Activated CD8-positive, alpha-beta memory T cell treated with anti-CD3 and anti-CD28 coated beads, Interleukin-2, amount 10 ng/mL, durations not matched to agents 7 days and 5 days (primary cell): ENCODE measurements around the gene PADI3. TPM values are rescaled to one million over a fixed set of nuclear protein-coding genes. Genes with fewer than 3 reads are reported as not detected.

Experiments used
- ATAC-seq: fragments of 150-1000 bp; cut with Tn5 transposase; one replicate; pipeline ENCODE4 v1.10.0; 2021; ENCODE audit warnings: moderate library complexity
- CTCF ChIA-PET: fragments of 350-600 bp; sonication (Branson Sonifier 250); formaldehyde crosslinking; loops from one replicate; lab custom pipeline; 2021; ENCODE audit warnings: antibody characterized with exemption; lab: Charles Lee
- DNase-seq: peaks from one replicate; pipeline ENCODE4 v3.0.0-alpha.2; 2020
- H3K27ac Mint-ChIP-seq: one replicate; pipeline ENCODE4 v1.8.0; 2021; ENCODE audit warnings: mild to moderate bottlenecking, mixed read lengths
- H3K27me3 Mint-ChIP-seq: one replicate; pipeline ENCODE4 v1.8.0; 2021; ENCODE audit warnings: mixed read lengths
- H3K36me3 Mint-ChIP-seq: one replicate; pipeline ENCODE4 v1.8.0; 2021; ENCODE audit warnings: mild to moderate bottlenecking, mixed read lengths
- H3K4me1 Mint-ChIP-seq: one replicate; pipeline ENCODE4 v1.8.0; 2021; ENCODE audit warnings: mixed read lengths
- H3K4me3 Mint-ChIP-seq: one replicate; pipeline ENCODE4 v1.8.0; 2021; ENCODE audit warnings: mild to moderate bottlenecking, moderate library complexity, mixed read lengths
- H3K9me3 Mint-ChIP-seq: one replicate; pipeline ENCODE4 v1.8.0; 2022; ENCODE audit warnings: low read depth, mixed read lengths
- total RNA-seq, 2 experiments: library from RNA; stranded (reverse); gene quantifications; one replicate each; pipeline ENCODE4 v1.2.3, GENCODE V29; 2021

PADI3 gene
- not detected for total RNA-seq

GRCh38 chr1:17248781-17249180, at the start of gene PADI3:
Gene PADI3, plus strand, starts transcription at chr1:17249098. Its CDS starts 40 bp downstream, at chr1:17249138.
- peaks cover 17% of the 10 kb centered on the region for H3K27me3 Mint-ChIP-seq
- CTCF ChIA-PET, result interaction anchor here (1.1 kb wide), 1 partner anchor 187 kb away, joined by 3 read pairs; no protein-coding TSS in a partner anchor
- no peak within 1 kb of the TSS for H3K27ac Mint-ChIP-seq
- no peak for DNase-seq
- no peaks in the 10 kb centered on the region for H3K9me3 Mint-ChIP-seq
- H3K4me1 Mint-ChIP-seq, result no peaks in the 10 kb centered on the region
- ATAC-seq, result no peak
- no peaks in the 10 kb centered on the region for H3K36me3 Mint-ChIP-seq
- no peak within 1 kb of the TSS for H3K4me3 Mint-ChIP-seq

GRCh38 chr1:17199267-17200044, 49.4 kb upstream of the PADI3 start:
- Mint-ChIP-seq H3K4me3 (no peak overlapping the region), H3K36me3 (no peaks in the 10 kb centered on the region), H3K27me3 (peaks cover 22% of the 10 kb centered on the region), H3K9me3 (no peaks in the 10 kb centered on the region), H3K27ac (no peak overlapping the region), H3K4me1 (peaks cover 27% of the 10 kb centered on the region)
- DNase-seq (no peak), ATAC-seq (peak; percentile 24)
- CTCF ChIA-PET, result interaction anchor here (0.8 kb wide), 1 partner anchor 74 kb away, joined by 3 read pairs; no protein-coding TSS in a partner anchor

GRCh38 chr1:17200246-17200645, 48.7 kb upstream of the PADI3 start:
- no peak for DNase-seq
- CTCF ChIA-PET, result interaction anchor here (0.9 kb wide), 1 partner anchor 37 kb away, joined by 4 read pairs; no protein-coding TSS in a partner anchor
- Mint-ChIP-seq H3K4me3 (no peak overlapping the region), H3K27me3 (peaks cover 26% of the 10 kb centered on the region), H3K4me1 (peaks cover 33% of the 10 kb centered on the region), H3K9me3 (no peaks in the 10 kb centered on the region), H3K27ac (no peak overlapping the region), H3K36me3 (no peaks in the 10 kb centered on the region)
- no peak for ATAC-seq

- H3K4me1 Mint-ChIP-seq, result peaks cover 33% of the 10 kb centered on the region
Observed at GRCh38 chr1:17200756-17201155, 48.1 kb upstream of the PADI3 start.

GRCh38 chr1:17201201-17202021, 47.5 kb upstream of the PADI3 start:
- Mint-ChIP-seq H3K27ac (peak overlapping the region; percentile 75), H3K4me1 (peaks cover 33% of the 10 kb centered on the region), H3K27me3 (peaks cover 26% of the 10 kb centered on the region), H3K4me3 (no peak overlapping the region), H3K9me3 (no peaks in the 10 kb centered on the region), H3K36me3 (no peaks in the 10 kb centered on the region)
- CTCF ChIA-PET, result interaction anchor here (0.9 to 1.2 kb wide), 2 partner anchors 12 to 36 kb away, joined by 4 read pairs; no protein-coding TSS in a partner anchor
- ATAC-seq, result peak; percentile 50
- DNase-seq, result peak; percentile 49

More at GRCh38 chr1:17200756-17201155, 48.1 kb upstream of the PADI3 start:
- Mint-ChIP-seq H3K4me3 (no peak overlapping the region), H3K27ac (no peak overlapping the region), H3K27me3 (peaks cover 26% of the 10 kb centered on the region), H3K36me3 (no peaks in the 10 kb centered on the region), H3K9me3 (no peaks in the 10 kb centered on the region)
- DNase-seq (no peak), ATAC-seq (no peak)
- CTCF ChIA-PET, result interaction anchor here (0.9 to 1.2 kb wide), 2 partner anchors 12 to 36 kb away, joined by 4 read pairs; no protein-coding TSS in a partner anchor

GRCh38 chr1:17204546-17205440, 44.1 kb upstream of the PADI3 start, which contains the start of gene PADI1:
Gene PADI1, plus strand, starts transcription at chr1:17205128. Its CDS starts 90 bp downstream, at chr1:17205218.
- no peak within 1 kb of the TSS for H3K27ac Mint-ChIP-seq

GRCh38 chr1:17205652-17206051, 43.2 kb upstream of the PADI3 start:
- CTCF ChIA-PET, result no interaction called here

More at GRCh38 chr1:17204546-17205440, 44.1 kb upstream of the PADI3 start, which contains the start of gene PADI1:
- CTCF ChIA-PET, result interaction anchor here (1.1 kb wide), 1 partner anchor 8 kb away, joined by 3 read pairs; no protein-coding TSS in a partner anchor
- DNase-seq, result no peak
- no peaks in the 10 kb centered on the region for H3K9me3 Mint-ChIP-seq
- ATAC-seq, result no peak
- no peak within 1 kb of the TSS for H3K4me3 Mint-ChIP-seq
- H3K36me3 Mint-ChIP-seq, result no peaks in the 10 kb centered on the region
- peaks cover 54% of the 10 kb centered on the region for H3K4me1 Mint-ChIP-seq
- peaks cover 20% of the 10 kb centered on the region for H3K27me3 Mint-ChIP-seq

GRCh38 chr1:17206196-17206595, 42.7 kb upstream of the PADI3 start:
- DNase-seq, result no peak
- Mint-ChIP-seq H3K27ac (no peak overlapping the region), H3K9me3 (no peaks in the 10 kb centered on the region), H3K4me3 (no peak overlapping the region), H3K27me3 (peaks cover 15% of the 10 kb centered on the region), H3K4me1 (peaks cover 58% of the 10 kb centered on the region), H3K36me3 (no peaks in the 10 kb centered on the region)
- ATAC-seq, result no peak
- CTCF ChIA-PET, result interaction anchor here (1.6 kb wide), 1 partner anchor 10 kb away, joined by 4 read pairs; no protein-coding TSS in a partner anchor

More at GRCh38 chr1:17205652-17206051, 43.2 kb upstream of the PADI3 start:
- Mint-ChIP-seq H3K27ac (no peak overlapping the region), H3K4me3 (no peak overlapping the region), H3K27me3 (peaks cover 18% of the 10 kb centered on the region), H3K4me1 (peaks cover 57% of the 10 kb centered on the region), H3K36me3 (no peaks in the 10 kb centered on the region), H3K9me3 (no peaks in the 10 kb centered on the region)
- ATAC-seq, result no peak
- no peak for DNase-seq

GRCh38 chr1:17207046-17207445, 41.9 kb upstream of the PADI3 start:
- Mint-ChIP-seq H3K27me3 (peaks cover 15% of the 10 kb centered on the region), H3K9me3 (no peaks in the 10 kb centered on the region), H3K4me3 (no peak overlapping the region), H3K4me1 (peaks cover 54% of the 10 kb centered on the region), H3K36me3 (no peaks in the 10 kb centered on the region), H3K27ac (peak overlapping the region; percentile 83)
- ATAC-seq, result no peak
- peak; percentile 48 for DNase-seq
- CTCF ChIA-PET, result interaction anchor here (1.3 to 2.1 kb wide), 6 partner anchors 9 to 82 kb away, joined by 4 to 8 read pairs (median 4); no protein-coding TSS in a partner anchor

- CTCF ChIA-PET, result interaction anchor here (1.3 to 2.1 kb wide), 6 partner anchors 8 to 83 kb away, joined by 4 to 8 read pairs (median 4); no protein-coding TSS in a partner anchor
- Mint-ChIP-seq H3K27me3 (peaks cover 18% of the 10 kb centered on the region), H3K36me3 (no peaks in the 10 kb centered on the region), H3K27ac (peak overlapping the region; percentile 83), H3K4me3 (no peak overlapping the region), H3K4me1 (peaks cover 58% of the 10 kb centered on the region), H3K9me3 (no peaks in the 10 kb centered on the region)
- no peak for DNase-seq
- ATAC-seq, result peak; percentile 7
Observed at GRCh38 chr1:17207540-17207939, 41.4 kb upstream of the PADI3 start.

GRCh38 chr1:17207966-17208418, 40.9 kb upstream of the PADI3 start:
- H3K27me3 Mint-ChIP-seq, result peaks cover 21% of the 10 kb centered on the region
- no peak overlapping the region for H3K4me3 Mint-ChIP-seq
- peak; percentile 83 for DNase-seq
- H3K36me3 Mint-ChIP-seq, result no peaks in the 10 kb centered on the region
- CTCF ChIA-PET, result interaction anchor here (1.3 to 2.1 kb wide), 6 partner anchors 8 to 83 kb away, joined by 4 to 8 read pairs (median 4); no protein-coding TSS in a partner anchor
- peak overlapping the region; percentile 83 for H3K27ac Mint-ChIP-seq
- H3K9me3 Mint-ChIP-seq, result no peaks in the 10 kb centered on the region
- peaks cover 58% of the 10 kb centered on the region for H3K4me1 Mint-ChIP-seq
- peak; percentile 94 for ATAC-seq

GRCh38 chr1:17208546-17208945, 40.4 kb upstream of the PADI3 start:
- peaks cover 60% of the 10 kb centered on the region for H3K4me1 Mint-ChIP-seq
- no peak for ATAC-seq
- CTCF ChIA-PET, result interaction anchor here (1.6 to 2.1 kb wide), 2 partner anchors 28 to 71 kb away, joined by 5 to 8 read pairs; no protein-coding TSS in a partner anchor

More at GRCh38 chr1:17208546-17208945, 40.4 kb upstream of the PADI3 start:
- DNase-seq, result no peak
- Mint-ChIP-seq H3K36me3 (no peaks in the 10 kb centered on the region), H3K27me3 (peaks cover 25% of the 10 kb centered on the region), H3K27ac (peak overlapping the region; percentile 83), H3K4me3 (no peak overlapping the region), H3K9me3 (no peaks in the 10 kb centered on the region)
